Omental fat pad (tissue), 4 donors: Measurements from ENCODE around the gene ATF7IP2. TPM values are rescaled to one million over a fixed set of nuclear protein-coding genes. Genes with fewer than 3 reads are reported as not detected.
"Not testable (repeated sequence)": the region's sequence is repeated elsewhere in the genome, so short reads cannot be mapped to it uniquely, and the experiment has no call there.

Experiments
- ATAC-seq: fragments of 150-250 bp; one replicate; pipeline ENCODE4 v1.9.1; 2016; ENCODE audit warnings: mild to moderate bottlenecking, moderate library complexity; ENCODE audit not compliant: low FRiP score
- DNase-seq: peaks from one replicate; pipeline ENCODE4 v3.0.0-alpha.2; 2019; ENCODE audit warnings: low spot score
- total RNA-seq, 4 donors: library from RNA; depleted of rRNA; stranded (reverse); fragments of >200 nt; gene quantifications; one replicate each; pipeline ENCODE4 v1.1.0, GENCODE V29; 2016
- TF ChIP-seq, protein P1 (sequence below), 3 donors: fragments of 450-650 bp; IDR thresholded peaks; one replicate each; pipeline ENCODE4 v1.5.1; 2016 to 2017; ENCODE audit warnings: antibody characterized with exemption in 3 of 3, mild to moderate bottlenecking in 3 of 3, moderate library complexity in 2 of 3

The ATF7IP2 gene
- total RNA-seq, 4 donors from 2014 or later = 11.3 to 16.4 (median 12.7) TPM

DNA sequence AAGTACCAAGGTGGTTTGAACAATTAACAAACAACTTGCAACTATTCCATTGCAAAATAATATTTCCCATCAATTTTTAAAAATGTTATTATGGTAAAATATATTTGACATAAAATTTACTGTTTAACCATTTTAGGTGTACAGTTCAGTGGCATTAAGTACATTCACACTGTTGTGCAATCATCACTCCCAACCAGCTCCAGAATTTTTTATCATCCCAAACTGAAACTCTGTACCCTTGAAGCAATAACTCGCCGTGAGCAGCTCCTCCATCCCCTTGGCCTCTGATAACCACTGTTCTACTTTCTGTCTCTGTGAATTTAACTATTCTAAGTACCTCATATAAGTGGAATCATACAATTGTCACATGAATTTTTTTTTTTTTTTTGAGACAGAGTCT, 33.6 kb upstream of the ATF7IP2 start:
- TF ChIP-seq, protein P1, sequence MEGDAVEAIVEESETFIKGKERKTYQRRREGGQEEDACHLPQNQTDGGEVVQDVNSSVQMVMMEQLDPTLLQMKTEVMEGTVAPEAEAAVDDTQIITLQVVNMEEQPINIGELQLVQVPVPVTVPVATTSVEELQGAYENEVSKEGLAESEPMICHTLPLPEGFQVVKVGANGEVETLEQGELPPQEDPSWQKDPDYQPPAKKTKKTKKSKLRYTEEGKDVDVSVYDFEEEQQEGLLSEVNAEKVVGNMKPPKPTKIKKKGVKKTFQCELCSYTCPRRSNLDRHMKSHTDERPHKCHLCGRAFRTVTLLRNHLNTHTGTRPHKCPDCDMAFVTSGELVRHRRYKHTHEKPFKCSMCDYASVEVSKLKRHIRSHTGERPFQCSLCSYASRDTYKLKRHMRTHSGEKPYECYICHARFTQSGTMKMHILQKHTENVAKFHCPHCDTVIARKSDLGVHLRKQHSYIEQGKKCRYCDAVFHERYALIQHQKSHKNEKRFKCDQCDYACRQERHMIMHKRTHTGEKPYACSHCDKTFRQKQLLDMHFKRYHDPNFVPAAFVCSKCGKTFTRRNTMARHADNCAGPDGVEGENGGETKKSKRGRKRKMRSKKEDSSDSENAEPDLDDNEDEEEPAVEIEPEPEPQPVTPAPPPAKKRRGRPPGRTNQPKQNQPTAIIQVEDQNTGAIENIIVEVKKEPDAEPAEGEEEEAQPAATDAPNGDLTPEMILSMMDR (IDR thresholded peaks at IDR 0.05) = no peak
- ATAC-seq (no peak), DNase-seq (no peak)

DNA sequence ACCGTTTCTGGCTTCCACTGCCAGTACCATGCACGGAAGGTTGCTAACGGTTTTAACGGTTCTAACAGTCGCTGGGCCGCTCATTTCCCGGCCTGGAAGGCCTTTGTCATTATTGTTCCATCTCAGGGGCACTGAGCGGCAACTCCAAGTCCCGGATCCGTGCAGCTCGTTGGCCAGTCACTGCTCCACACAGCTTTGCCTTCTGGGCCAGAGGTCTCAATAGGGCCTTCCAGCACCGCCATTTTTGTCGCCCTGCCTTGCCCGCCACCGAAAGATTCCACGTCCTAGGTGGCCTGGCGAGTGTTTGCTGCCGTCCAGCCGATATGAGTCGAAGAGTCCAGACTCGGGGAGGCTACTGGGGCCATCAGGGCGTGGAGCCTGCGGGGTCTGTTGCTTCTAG, 30.3 kb upstream of the ATF7IP2 start:
- TF ChIP-seq, protein P1 (IDR thresholded peaks at IDR 0.05) = no peak
- no peak for DNase-seq
- ATAC-seq = no peak

DNA sequence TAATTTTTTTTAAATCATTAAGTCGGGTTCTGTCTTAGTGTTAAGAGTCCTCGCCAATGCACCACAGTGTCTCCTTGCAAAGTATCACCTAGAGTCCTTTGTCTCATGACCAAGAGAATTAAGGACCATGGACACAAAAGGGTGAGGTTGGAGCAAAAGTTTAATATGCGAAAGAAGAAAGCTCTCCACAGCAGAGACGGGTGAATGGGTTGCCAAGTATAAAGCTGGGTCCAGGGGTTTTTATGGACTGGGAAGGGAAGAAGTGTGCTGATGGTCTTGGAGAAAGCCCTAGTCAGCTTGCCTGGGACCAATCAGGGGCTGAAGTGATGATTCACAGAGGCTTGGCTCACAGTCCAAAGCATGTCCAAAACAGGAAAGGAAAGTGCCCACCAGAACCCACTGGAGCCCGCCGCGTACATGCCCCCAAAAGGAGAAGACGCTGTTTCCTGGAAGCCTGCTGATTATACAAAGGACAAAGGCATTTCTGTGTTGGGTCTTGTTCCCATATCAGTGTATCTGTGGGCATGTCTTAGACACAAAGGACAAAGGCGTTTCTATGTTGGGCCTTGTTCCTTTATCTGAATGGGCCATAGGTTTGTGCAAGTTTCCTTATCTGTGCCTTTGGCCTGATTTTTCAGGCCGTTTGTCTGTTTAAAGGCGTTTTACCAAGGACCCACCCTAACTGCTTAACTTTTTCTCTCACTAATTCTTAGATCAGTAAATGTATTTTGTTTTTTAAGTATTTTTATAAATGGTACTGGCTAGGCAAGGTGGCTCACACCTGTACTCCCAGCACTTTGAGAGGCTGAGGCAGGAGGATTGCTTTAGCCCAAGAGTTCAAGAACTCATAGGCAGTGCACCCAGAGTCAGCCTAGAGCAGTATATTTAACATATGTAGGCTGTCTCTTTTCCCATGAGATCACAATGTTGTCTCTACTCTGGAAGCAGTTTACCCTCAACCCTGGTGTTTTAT, 28.7 kb upstream of the ATF7IP2 start:
- TF ChIP-seq, protein P1 (IDR thresholded peaks at IDR 0.05) = no peak
- ATAC-seq (no peak), DNase-seq (no peak)

DNA sequence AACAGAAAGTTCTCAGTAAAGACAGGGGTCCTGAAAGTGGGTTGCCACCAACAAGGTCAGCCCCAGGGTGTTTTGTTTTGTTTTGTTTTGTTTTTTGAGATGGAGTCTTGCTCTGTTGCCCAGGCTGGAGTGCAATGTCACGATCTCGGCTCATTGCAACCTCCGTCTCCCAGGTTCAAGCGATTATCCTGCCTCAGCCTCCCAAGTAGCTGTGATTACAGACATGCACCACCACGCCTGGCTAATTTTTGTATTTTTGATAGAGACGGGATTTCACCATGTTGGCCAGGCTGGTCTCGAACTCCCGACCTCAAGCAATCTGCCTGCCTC, 24.1 kb upstream of the ATF7IP2 start:
- not testable (repeated sequence) for ATAC-seq, DNase-seq

DNA sequence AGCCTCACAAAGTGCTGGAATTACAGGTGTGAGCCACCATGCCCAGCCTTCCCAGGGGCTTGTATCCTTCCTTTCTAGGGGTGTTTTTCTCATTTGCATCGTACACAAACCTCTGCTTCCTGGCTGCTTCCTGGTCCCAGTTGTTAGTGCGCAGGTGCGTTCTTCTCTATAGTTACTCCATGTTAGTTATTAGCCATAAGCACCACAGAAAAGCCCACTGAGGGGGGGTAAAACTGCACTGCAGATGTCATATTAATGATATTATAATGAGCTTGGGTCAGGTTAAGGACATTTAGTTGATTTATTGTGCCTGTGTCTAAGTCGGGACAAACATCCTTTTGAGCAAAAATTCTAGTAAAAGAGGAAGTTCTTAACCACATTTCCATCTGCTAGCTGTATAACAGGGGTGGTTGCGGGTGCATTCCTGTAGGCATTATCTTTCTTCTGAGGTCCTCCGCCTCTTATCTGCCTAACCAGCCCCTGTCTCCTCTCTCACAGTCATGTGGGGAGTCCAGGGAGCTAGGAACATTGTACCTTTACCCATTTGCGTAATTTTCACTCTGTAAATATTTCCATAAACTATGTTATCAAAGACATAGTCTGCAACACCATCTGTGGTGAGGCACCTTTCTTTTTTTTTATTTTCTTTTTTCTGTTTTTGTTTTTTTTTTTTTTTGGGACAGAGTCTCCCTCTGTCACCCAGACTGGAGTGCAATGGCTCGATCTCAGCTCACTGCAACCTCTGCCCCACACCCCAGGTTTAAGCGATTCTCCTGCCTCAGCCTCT, 23.6 kb upstream of the ATF7IP2 start:
- DNase-seq (no peak), ATAC-seq (no peak)
- TF ChIP-seq, protein P1 (IDR thresholded peaks at IDR 0.05) = no peak

DNA sequence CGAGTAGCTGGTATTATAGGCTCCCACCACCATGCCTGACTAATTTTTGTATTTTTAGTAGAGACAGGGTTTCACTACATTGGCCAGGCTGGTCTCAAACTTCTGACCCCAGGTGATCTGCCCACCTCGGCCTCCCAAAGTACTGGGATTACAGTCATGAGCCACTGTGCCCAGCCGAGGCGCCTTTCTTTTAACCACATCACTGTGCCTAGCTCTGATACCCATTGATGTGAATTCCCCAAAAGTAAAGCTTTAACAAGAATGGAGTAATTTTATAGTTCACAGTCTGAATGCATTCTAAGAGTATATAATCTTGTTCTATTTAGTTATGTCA, 23.0 kb upstream of the ATF7IP2 start:
- not testable (repeated sequence) for ATAC-seq, DNase-seq

DNA sequence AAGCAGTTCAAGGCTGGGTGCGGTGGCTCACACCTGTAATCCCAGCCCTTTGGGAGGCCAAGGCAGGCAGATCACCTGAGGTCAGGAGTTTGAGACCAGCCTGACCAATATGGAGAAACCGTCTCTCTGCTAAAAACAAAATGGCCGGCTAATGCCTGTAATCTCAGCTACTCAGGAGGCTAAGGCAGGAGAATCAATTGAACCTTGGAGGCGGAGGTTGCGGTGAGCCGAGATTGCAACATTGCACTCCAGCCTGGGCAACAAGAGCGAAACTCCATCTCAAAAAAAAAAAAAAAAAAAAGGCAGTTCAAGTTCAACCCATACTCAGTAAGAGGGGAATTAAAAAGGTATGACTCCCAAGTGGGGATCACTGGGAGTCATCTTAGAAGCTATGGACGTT, 19.2 kb upstream of the ATF7IP2 start:
- ATAC-seq, DNase-seq: not testable (repeated sequence)

DNA sequence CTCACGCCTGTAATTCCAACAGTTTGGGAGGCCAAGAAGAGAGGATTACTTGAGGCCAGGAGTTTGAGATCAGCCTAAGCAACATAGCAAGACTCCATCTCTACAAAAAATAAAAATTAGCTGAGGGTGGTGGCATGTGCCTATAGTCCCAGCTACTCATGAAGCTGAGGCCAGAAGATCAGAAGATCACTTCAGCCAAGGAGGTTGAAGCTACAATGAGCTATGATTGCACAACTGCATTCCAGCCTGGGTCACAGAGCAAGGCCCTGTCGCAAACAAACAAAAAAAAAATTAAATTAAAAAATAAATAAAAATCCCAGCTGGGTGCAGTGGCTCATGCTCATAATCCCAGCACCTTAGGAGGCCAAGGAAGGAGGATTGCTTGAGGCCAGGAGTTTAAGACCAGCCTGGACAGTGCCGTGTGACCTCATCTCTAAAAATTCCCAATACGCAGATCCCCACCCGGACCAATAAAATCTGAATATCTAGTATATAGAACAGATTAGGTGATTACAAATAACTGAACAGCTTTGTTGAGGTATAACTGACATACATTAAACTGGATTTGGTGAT, 18.2 kb upstream of the ATF7IP2 start:
- no peak for ATAC-seq
- TF ChIP-seq, protein P1 (IDR thresholded peaks at IDR 0.05) = no peak

More for the DNA sequence above, 18.2 kb upstream of the ATF7IP2 start:
- DNase-seq = no peak
